ENCODE measurements around the gene RBL2. TPM values are rescaled to one million over a fixed set of nuclear protein-coding genes. Genes with fewer than 3 reads are reported as not detected.
A peak's percentile ranks its signal among the peaks of the same experiment; 100 is the strongest.

The RBL2 gene
- total RNA-seq, 1 donor from 2014 or later: 51.0 TPM

DNA sequence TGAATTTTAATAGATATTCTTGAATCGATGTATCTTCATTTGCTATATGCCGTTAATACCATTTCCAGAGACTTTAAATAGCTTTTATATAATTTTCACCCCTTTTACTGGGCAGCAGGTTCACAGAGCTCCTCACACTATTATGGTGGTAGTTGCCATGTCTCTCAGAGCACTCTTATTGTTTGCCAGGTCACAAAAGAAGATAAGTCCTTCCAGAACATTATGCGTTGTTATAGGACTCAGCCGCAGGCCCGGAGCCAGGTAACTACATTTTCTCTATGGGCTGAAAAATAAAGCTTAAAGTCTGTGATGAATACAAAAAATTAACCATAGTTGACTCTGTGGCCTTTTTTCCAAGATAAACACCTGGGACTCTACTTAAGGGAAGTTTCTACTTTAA is 44.7 kb downstream of the RBL2 start:
- TF ChIP-seq, protein P1, sequence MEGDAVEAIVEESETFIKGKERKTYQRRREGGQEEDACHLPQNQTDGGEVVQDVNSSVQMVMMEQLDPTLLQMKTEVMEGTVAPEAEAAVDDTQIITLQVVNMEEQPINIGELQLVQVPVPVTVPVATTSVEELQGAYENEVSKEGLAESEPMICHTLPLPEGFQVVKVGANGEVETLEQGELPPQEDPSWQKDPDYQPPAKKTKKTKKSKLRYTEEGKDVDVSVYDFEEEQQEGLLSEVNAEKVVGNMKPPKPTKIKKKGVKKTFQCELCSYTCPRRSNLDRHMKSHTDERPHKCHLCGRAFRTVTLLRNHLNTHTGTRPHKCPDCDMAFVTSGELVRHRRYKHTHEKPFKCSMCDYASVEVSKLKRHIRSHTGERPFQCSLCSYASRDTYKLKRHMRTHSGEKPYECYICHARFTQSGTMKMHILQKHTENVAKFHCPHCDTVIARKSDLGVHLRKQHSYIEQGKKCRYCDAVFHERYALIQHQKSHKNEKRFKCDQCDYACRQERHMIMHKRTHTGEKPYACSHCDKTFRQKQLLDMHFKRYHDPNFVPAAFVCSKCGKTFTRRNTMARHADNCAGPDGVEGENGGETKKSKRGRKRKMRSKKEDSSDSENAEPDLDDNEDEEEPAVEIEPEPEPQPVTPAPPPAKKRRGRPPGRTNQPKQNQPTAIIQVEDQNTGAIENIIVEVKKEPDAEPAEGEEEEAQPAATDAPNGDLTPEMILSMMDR (conservative IDR thresholded peaks at IDR 0.05): no peak
- H3K4me1 Mint-ChIP-seq (ENCODE audit: unreplicated experiment): no peaks in the 10 kb centered on the region
- no peaks in the 10 kb centered on the region for H3K9me3 Mint-ChIP-seq
- no peak for DNase-seq (ENCODE audit: extremely low spot score, unreplicated experiment)
- H3K27ac Mint-ChIP-seq: no peak overlapping the region
- H3K4me3 Mint-ChIP-seq: no peak overlapping the region
- peaks cover 45% of the 10 kb centered on the region for H3K36me3 Mint-ChIP-seq
- H3K27me3 Mint-ChIP-seq: no peaks in the 10 kb centered on the region

DNA sequence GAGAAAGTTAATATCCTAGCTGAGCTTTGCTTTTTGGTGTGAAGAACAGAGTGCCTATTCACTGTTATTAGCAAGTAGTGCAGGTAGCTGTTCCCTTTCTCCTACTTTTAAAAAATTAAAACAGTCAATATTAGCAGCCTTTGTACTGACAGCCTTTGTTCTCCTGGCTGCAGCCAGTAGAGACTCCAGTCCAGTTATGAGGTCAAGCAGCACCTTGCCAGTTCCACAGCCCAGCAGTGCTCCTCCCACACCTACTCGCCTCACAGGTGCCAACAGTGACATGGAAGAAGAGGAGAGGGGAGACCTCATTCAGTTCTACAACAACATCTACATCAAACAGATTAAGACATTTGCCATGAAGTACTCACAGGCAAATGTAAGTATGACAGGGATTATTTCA is 46.1 kb downstream of the RBL2 start:
- H3K4me1 Mint-ChIP-seq (ENCODE audit: unreplicated experiment): no peaks in the 10 kb centered on the region
- no peak overlapping the region for H3K27ac Mint-ChIP-seq
- DNase-seq (ENCODE audit: extremely low spot score, unreplicated experiment): no peak
- H3K36me3 Mint-ChIP-seq: peaks cover 50% of the 10 kb centered on the region
- H3K27me3 Mint-ChIP-seq: no peaks in the 10 kb centered on the region
- no peak overlapping the region for H3K4me3 Mint-ChIP-seq
- TF ChIP-seq, protein P1 (conservative IDR thresholded peaks at IDR 0.05): no peak
- H3K9me3 Mint-ChIP-seq: no peaks in the 10 kb centered on the region

DNA sequence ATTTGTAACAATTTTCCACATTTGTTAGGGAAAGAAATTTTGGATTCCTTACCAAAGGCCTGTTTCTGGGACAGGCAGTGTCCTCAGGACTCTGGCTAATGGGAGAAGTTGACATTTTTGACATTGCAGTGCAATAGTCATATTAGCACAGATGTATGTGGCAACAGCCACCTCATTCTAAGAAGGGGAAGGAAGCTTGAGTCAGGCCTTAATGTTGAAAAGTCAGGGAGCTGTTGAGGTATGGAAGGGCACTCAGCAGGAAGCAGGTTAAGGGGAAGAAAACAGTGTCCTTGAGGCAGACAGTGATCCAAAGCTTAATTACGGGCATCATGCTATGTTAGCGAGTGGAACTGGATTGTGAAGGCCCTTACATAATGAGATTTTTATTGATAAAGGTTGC is 47.9 kb downstream of the RBL2 start:
- Mint-ChIP-seq H3K4me1 (ENCODE audit: unreplicated experiment) (no peaks in the 10 kb centered on the region), H3K36me3 (peaks cover 55% of the 10 kb centered on the region), H3K4me3 (no peak overlapping the region), H3K27me3 (no peaks in the 10 kb centered on the region), H3K9me3 (no peaks in the 10 kb centered on the region), H3K27ac (no peak overlapping the region)
- no peak for DNase-seq (ENCODE audit: extremely low spot score, unreplicated experiment)
- TF ChIP-seq, protein P1 (conservative IDR thresholded peaks at IDR 0.05): no peak

DNA sequence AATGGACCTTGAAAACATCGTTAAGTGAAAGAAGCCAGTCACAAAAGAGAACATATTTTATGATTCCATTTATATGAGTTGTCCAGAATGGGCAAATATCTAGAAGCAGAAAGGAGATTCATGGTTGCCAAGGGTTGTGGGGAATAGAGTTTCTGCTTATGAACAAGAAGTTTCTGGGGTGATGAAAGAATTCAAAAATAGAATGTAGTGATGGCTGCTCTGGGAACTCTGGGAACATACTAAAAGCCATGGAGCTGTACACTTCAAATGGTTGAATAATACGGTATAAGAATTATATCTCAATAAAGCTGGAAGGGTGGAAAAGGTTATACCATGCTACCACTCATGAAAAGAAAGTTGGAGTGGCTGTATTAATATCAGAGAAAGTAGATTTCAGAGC is 50.3 kb downstream of the RBL2 start:
- no peak overlapping the region for H3K27ac Mint-ChIP-seq
- H3K4me1 Mint-ChIP-seq (ENCODE audit: unreplicated experiment): no peaks in the 10 kb centered on the region
- H3K9me3 Mint-ChIP-seq: no peaks in the 10 kb centered on the region

DNA sequence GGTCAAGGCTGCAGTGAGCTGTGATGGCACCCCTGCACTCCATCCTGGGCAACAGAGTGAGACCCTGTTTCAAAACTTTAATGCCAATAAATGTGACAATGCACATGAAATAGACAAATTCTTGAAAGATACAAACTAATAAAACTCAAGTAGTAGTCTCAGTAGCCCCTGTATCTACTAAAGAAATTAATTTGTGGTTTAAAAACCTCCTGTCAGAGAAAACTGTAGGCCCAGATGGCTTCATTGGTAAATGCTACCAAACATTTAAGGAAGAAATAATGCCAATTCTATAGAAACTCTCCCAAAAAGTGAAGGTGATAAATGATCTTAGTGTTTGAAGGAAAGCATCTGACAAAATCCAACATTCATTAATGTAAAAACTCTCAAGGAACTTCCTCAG is 52.0 kb downstream of the RBL2 start:
- DNase-seq (ENCODE audit: extremely low spot score, unreplicated experiment): no peak
- Mint-ChIP-seq H3K36me3 (peaks cover 51% of the 10 kb centered on the region), H3K4me1 (ENCODE audit: unreplicated experiment) (no peaks in the 10 kb centered on the region), H3K4me3 (no peak overlapping the region), H3K9me3 (no peaks in the 10 kb centered on the region), H3K27ac (no peak overlapping the region), H3K27me3 (no peaks in the 10 kb centered on the region)
- TF ChIP-seq, protein P1 (conservative IDR thresholded peaks at IDR 0.05): no peak

More for the DNA sequence above, 50.3 kb downstream of the RBL2 start:
- TF ChIP-seq, protein P1 (conservative IDR thresholded peaks at IDR 0.05): no peak
- Mint-ChIP-seq H3K4me3 (no peak overlapping the region), H3K27me3 (no peaks in the 10 kb centered on the region), H3K36me3 (peaks cover 55% of the 10 kb centered on the region)
- DNase-seq (ENCODE audit: extremely low spot score, unreplicated experiment): no peak

DNA sequence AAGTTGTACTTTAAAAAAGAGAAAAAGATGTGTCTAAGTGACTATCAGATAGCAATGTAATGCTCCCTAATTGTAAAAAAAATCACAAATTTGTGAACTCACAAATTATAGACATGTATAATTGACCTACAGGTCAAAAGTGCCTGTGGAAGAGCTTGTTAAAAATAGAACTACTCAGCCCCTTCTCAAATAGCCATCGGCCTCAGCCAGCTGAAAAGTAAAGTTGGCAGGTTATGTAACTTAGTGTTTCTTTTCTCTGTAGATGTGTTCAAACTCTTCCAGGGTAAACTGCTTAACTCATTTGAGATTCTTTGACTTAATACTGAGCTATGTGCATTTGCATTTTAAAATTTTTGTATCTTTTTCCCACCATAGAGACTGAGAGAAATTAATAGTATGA is 55.5 kb downstream of the RBL2 start:
- H3K36me3 Mint-ChIP-seq: peaks cover 44% of the 10 kb centered on the region
- no peaks in the 10 kb centered on the region for H3K9me3 Mint-ChIP-seq
- no peaks in the 10 kb centered on the region for H3K27me3 Mint-ChIP-seq
- no peak overlapping the region for H3K4me3 Mint-ChIP-seq
- TF ChIP-seq, protein P1 (conservative IDR thresholded peaks at IDR 0.05): no peak
- DNase-seq (ENCODE audit: extremely low spot score, unreplicated experiment): no peak
- H3K4me1 Mint-ChIP-seq (ENCODE audit: unreplicated experiment): no peaks in the 10 kb centered on the region
- H3K27ac Mint-ChIP-seq: peak overlapping the region; percentile 24
